Central memory CD4-positive, alpha-beta T cell (primary cell): Measurements from ENCODE around the gene EYS.

Source experiments
- DNase-seq: peaks from one replicate; pipeline ENCODE4 v3.0.0; 2022

EYS gene

DNA sequence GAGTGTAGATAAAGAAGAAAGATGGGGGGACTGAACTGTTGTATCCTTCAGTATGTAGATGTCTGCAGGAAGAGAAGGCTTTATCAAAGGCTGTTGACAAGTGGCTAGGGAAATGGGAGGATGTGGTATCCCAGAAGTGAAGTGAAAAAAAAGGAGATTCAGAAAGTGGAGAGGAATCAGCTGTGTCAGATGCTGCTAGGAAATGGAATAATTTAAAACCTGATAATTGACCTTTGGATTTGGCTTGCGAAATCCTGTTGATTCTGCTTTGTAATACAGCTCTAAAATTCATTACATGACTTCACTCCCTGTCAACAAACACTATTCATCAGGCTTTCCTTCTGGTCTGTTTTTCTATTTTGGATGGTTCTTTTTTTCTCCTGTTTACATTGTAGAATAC is 2029.7 kb downstream of the EYS start:
- no peak for DNase-seq

DNA sequence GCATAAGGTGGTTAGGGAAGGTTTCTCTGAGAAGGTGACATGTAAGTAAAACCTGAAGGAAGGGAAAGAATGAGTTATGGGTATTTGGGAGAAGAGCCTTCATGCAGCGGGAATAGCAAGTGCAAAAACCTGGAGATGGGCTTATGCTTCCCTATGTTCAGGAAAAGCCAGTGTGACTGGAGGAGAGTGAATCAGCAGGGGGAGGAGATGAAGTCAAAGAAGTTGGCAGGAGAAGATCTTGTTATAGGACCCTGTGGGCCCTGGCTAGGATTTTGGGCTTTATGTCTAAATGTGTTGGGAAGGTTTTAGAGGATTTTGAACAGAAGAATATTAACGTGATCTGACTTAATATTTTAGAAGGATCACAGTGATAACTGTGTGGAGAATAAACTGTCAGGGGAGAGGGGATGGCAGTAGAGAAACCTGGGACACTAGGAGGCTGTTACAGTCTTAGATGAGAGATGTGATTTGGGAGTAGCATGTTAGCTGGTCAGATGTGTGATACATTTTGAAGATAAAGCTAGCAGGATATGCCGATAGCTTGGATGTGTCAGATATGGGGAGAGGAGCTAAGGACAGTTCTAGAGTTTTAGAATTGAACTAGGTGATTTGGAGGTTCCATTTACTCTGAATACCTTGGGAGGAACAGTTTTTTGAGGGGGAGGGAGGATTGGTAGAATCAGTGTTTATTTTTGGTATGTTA is 2030.5 kb downstream of the EYS start:
- no peak for DNase-seq

DNA sequence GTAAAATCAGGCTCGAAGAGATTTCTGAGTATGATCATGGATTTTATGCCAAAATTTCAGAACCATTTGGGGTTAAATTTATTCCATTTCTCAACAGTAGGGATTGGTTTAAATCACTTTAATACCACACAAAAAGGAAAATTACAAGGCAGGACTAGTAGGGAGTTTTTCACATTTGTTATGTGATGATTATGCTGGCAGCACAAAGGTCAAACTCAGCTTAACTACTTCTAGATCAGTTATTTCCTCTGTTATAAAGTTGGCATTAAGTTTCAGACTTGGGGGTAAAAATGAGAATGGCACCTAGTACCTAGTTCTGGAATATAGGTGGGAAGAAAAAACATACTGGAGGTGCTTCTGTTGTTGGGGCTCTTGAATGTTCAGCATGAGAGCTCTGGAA is 2031.9 kb downstream of the EYS start:
- DNase-seq: no peak

DNA sequence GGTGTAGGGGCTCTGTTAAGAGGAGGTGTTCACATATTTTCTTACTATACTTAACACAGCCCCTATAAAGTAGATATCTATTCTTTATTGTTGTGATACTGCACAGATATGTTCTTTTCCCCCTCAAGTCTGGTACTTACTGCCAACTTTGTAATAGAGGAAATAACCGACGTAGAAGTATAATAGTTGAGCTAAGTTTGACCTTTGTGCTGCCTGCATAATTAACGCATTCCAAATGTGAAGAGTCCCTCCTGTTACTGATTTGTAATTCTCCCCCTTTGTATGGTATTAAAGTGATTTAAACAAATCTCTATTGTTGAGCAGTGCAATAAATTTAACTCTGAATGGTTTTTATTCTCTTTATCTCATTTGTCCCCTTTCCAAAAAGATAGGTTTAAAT is 2032.4 kb downstream of the EYS start:
- no peak for DNase-seq

DNA sequence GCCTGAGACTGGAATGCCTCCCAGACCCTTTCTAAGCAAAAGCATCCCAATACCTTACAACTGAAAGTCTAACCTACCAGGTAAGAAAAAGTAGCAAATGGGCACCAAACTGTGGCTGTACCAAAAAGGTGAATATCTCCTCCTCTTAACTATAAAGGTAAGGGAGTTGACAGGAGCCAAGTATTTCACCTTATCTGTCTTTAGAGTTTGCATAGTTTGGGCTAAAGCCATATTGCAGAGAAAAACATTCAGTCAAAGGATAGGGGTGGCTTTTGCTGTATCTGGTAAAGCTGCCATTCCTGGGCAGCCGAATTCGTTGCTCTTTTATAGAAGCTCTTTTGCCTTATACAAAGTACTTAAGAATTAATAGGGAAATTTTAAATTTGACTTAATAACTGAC is 2033.3 kb downstream of the EYS start:
- no peak for DNase-seq

DNA sequence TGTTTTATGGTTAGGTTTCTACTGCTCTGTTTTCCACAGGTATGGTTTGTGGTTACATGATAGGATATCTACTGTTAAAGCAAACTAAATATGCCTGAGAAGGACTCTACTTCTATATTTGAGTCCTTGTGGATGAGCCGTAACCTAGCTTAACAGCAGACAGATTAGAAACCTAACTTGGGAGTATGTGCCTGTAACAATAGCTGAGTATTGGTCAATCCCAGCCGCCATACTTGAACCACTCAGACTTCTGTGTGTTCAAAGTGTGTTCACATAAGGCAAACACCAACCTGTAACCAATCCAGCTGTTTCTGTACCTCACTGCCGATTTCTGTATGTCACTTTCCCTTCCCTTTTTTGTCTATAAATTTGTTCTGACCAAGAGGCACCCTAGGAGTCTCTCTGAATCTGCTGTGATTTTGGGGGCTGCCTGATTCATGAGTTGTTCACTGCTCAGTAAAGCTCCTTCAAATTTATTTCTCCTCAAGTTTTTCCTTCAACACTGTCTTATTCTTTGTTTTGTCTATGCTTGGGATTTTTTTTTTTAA is 2034.4 kb downstream of the EYS start:
- no peak for DNase-seq

DNA sequence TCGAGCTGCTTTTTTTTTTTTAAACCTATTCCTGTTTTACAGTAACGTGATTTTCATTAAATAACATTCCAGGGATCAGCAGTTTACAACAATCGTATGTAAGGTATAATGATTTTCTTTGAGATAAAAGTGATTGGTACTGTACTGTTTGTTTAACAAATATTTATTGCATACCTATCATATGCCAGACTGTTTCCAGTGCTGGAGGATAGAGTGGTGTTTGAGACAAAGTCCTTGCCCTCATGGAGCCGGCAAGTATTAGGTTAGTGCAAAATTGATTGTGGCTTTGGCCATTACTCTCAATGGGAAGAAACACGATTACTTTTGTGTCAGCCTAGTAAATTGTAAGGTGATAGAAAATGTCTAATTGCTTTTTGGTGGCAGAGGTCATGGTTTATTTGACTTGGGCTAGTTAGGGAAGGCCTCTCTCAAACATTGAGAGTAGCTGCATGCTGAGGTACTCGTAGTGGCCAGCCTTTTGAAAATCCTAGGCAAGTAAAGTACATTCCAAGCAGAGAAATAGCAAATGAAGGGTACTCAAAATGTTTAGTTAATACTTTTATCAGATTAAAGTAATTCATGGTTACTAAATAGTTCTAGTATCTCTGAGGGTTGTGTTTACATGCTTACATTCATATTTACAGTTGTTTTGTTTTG is 2035.8 kb downstream of the EYS start:
- no peak for DNase-seq
